ENCODE data around the gene RPS6KA5.
"Not testable (repeated sequence)": the region's sequence is repeated elsewhere in the genome, so short reads cannot be mapped to it uniquely, and the experiment has no call there.

RPS6KA5 gene

DNA sequence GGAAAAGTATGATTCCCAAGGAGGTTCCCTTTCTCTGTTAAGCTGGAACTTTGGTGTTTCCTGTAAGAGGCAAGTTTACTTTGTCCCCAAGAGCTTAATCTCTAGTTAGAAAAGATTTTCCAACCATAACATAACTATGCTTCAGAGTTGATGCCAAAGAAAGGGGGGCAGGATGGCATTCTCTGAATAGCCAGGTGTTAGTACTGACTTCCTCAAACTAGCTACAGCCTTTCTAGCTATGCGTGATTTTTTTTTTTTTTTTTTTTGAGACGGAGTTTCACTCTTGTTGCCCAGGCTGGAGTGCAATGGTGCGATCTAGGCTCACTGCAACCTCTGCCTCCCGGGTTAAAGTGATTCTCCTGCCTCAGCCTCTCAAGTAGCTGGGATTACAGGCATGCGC, 204.3 kb downstream of the RPS6KA5 start:
- not testable (repeated sequence) for DNase-seq

DNA sequence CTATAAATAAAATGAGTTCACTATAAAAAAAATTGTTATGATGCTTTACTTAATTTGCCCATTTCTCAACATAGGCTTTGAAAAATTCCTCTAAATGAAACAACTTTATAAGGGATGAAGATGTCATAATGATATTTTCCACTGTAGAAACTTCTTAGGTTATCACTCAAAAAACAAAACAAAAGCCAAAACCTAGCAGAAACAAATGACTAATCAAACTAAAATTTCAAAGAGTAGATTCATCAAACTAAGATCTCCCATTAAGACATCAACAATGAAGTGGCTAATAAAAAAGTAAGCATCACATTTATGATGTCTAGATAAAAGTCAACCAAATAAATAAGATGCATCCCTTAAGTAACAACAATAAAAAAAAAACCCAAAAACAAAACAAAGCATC, 207.3 kb downstream of the RPS6KA5 start:
- DNase-seq, result no peak

GRCh38 chr14:90851327-90852036, 209.0 kb downstream of the RPS6KA5 start:
- DNase-seq, result no peak

DNA sequence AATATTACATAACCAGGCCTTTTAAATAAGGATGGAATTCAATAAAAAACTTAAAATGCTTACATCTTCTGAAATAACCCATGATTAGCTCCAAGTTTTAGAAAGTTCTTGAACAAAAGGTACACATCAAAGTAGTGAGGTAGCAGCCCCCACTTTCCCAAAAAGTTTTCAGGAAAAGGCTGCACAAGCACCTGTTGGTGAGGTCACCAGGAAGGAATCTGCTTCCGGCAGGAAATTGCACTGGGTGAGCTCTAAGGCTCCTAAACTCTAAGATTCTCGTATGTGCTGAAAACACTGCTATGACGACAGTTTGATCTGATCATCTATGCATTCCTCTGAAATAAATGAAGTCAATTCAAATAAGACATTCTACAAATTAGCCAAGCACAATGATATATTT, 210.0 kb downstream of the RPS6KA5 start:
- no peak for DNase-seq

GRCh38 chr14:90849787-90850444, 210.5 kb downstream of the RPS6KA5 start:
- no peak for DNase-seq

GRCh38 chr14:90848944-90849731, 211.3 kb downstream of the RPS6KA5 start:
- DNase-seq, result no peak

DNA sequence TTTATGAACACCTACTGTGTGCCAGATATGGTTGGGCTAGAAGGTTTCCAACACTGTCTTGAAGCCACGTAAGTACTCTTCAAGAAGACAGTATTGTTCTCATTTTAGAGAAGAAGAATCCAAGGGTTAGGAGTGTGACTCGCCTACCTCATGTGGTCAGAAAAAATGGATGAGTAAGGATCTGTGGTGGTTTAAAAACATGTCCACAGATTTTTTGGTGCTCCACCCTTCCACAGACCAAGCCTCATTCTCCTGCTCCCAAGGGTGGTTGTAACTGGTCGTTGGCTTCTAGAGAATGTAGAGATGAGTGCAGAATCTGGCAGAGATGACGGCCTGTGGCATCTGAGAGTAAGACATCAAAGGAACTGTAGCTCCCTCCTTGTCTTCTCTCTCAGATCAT, 213.9 kb downstream of the RPS6KA5 start:
- DNase-seq, result no peak

GRCh38 chr14:90844321-90844720, 216.1 kb downstream of the RPS6KA5 start:
- DNase-seq, result no peak

- DNase-seq, result no peak
Measured at GRCh38 chr14:90842726-90843125, 217.7 kb downstream of the RPS6KA5 start.

DNA sequence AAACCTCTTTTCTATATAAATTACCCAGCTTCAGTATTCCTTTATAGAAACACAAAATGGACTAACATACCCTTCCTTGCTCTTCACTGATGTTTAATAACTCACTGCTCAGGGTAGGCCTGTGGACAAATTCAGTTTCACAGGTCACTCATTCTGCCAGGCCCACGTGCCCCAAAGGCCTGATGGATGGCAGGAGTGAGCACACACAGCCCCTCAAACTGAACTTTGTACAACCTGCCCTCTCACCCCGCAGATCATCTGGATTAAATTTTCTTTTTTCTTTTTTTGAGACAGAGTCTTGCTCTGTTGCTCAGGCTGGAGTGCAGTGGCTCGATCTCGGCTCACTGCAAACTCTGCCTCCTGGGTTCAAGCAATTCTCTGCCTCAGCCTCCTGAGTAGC, 219.8 kb downstream of the RPS6KA5 start:
- not testable (repeated sequence) for DNase-seq

GRCh38 chr14:90839889-90840266, 220.6 kb downstream of the RPS6KA5 start:
- DNase-seq, result no peak

GRCh38 chr14:90839024-90839888, 221.2 kb downstream of the RPS6KA5 start:
- DNase-seq, result no peak

DNA sequence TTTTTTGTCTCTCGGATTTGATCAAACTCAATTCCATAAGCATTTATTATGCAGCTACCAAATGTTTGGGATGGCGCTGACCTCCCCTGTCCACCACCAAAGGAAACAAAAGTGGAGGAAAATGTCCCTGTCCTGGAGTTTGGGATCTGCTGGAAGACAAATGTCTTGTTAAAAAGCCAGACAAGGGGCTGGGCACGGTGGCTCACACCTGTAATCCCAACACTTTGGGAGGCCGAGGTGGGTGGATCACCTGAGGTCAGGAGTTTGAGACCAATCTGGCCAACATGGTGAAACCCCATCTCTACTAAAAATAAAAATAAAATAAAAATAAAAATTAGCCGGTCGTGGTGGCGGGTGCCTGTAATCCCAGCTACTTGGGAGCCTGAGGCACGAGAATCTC, 221.9 kb downstream of the RPS6KA5 start:
- DNase-seq, result not testable (repeated sequence)

- DNase-seq, result no peak
Measured at GRCh38 chr14:90837355-90837754, 223.1 kb downstream of the RPS6KA5 start.

DNA sequence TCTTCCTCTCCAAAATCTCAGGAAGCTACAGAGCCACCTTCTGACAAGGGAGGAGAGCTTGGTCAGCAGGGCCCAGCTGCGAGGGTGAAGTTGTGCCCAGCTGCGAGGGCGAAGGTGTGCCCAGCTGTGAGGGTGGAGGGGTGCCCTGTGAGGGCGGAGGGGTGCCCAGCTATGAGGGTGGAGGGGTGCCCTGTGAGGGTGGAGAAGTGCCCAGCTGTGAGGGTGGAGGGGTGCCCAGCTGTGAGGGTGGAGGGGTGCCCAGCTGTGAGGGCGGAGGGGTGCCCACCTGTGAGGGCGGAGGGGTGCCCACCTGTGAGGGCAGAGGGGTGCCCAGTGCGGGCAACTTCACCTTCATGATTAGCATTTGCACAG, 223.8 kb downstream of the RPS6KA5 start:
- DNase-seq, result no peak

DNA sequence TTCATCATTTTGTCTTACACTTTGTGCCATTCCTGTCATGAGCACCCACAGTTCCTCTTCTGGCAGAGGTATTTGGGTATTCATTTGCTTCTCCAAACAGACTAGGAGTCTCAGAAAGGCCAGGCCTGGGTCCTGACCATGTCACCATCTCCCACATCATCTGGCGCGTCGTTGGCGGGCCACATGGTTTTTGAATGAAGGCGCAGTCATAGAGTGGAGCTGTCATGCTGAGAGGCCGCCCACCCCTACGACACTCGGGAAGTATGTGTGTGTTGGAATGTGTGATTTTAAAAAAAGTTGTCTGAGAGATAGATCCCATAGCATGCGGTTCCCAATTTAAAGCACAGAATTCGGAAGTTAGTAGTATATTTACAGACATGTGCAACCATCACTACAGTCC, 228.6 kb downstream of the RPS6KA5 start:
- no peak for DNase-seq

DNA sequence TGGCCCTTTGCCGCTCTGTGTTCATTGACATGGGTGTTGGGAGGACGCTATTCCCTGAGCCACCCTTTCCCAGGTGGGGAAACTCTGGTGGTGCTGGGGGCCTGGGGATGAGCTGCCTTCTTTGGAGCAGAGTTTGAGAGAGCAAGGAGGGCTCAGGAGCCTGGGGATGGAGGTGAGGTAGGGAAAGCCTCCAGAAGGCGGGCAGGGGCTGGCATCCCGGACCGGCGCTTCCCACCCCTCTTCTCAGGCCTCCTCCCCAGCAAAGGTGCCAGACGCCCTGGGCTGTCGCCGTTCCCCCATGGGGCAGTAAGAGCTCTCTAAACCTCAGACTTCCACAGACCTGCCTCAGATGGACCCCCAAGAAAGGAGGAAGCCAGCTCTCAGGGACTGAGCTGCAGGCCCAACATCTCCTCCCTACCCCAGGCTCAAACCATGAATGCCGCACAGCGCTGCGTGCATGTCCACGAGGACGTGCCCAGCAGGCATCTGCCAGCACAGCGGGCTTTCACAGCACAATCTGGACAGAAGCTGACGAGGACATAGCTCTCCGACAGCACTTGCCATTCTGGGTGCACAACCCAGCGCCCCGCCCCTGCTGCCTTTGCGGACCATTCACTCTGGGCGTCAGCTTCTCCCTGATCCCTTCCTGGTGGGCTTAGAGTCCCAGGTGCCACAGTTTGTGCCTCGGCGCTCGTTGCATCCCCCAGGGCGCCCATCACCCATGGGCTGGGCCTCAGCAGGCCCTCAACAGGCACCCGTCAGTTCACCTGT, 229.3 kb downstream of the RPS6KA5 start:
- DNase-seq, result no peak

DNA sequence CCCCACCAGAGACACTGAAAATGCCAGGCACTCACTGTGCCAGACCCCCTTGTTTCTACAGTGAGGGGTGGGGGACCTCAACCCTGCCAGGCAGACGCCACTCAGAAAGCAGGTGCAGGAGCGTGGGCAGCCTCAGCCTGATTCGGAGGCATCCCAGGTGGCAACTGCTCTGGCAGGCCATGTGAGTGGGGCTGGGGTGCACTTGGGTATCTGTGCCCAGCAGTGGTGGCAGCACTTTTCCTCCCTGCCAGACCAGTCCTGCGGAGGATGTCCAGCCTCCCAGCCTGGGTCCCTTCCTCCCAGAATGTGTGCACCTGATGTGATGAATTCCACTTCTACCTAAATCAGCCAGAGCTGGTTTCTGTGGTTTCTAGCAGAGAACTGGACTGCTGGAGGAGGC, 230.8 kb downstream of the RPS6KA5 start:
- no peak for DNase-seq

DNA sequence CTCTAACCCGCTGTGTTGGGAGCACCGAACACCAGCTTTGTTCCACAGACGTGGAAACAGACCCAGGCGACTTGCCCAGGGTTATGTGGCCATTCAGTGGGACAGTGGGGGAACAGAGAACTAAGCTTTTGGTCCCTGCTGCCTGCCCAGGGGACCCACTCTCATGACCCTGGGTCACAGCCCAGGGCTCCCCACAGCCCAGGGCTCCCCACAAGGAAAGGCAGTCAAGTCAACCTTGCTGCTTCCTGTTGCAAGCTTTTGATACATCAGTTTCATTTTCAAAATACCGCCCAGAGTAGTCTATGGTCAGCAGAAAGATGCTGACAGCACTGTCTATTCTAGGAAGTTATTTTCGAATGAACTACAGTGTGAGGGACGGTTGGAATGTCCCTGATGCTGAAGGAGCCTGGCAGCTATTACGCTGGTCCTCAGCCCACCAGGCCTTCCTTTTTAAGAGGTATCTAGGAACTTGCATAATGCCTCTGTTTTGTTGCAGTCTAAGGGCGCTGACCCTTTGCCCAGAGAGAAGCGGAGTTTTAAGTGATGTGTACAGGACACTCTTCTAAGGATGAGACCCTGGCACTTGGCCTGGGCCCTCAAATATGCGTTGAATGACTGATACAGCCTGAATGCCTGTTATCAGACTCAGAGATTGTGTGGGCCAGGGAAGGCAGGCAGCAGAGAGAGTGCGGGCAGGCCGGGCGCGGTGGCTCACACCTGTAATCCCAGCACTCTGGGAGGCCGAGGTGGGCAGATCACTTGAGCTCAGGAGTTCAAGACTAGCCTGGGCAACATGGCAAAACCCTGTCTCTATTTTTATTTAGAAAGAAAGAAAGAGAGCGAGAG, 231.6 kb downstream of the RPS6KA5 start:
- no peak for DNase-seq

GRCh38 chr14:90827919-90828610, 232.4 kb downstream of the RPS6KA5 start:
- peak; percentile 96 for DNase-seq

- DNase-seq, result not testable (repeated sequence)
Measured at GRCh38 chr14:90823542-90823941, 236.9 kb downstream of the RPS6KA5 start.
